Erythroblast (primary cell): ENCODE measurements around the gene RCCD1.

ENCODE experiments used
- GATA1 ChIP-seq: IDR thresholded peaks from 2 replicates; pipeline ENCODE4 v1.6.1; 2011; ENCODE audit warnings: low read depth, mild to moderate bottlenecking, control low read depth, low read length, moderate library complexity
- POLR2A ChIP-seq: IDR thresholded peaks from 2 replicates; pipeline ENCODE4 v1.6.1; 2011; ENCODE audit warnings: mild to moderate bottlenecking, low read length

DNA sequence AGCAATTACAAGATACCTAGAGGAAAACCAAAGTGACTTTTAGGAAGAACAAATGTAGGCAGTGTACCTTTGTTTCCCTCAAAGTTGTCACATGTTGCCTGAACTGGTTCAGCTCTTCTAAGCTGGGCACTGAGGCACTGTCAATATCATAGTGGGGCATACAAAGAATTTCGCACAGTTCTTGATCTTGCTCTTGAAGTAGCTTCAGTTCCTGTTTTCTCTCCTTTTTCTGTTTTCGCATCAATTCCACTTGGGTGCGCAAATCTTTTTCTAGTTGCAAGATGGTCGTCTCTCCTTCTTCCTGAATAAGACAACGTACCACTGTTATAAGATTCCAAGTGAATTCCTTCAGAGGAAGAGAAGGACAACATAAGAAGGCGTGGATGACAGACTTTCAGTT, 27.0 kb downstream of the RCCD1 start:
- TF ChIP-seq POLR2A, result no peak
- no peak for TF ChIP-seq GATA1
